Dedifferentiated amniotic fluid mesenchymal stem cell (primary cell): ENCODE results near the gene ZFPM1.
"Not testable (repeated sequence)": the region's sequence is repeated elsewhere in the genome, so short reads cannot be mapped to it uniquely, and the experiment has no call there.

Experiments used
- DNase-seq: peaks from one replicate; pipeline ENCODE4 v3.0.0-alpha.2; 2016; ENCODE audit errors: extremely low spot score

The ZFPM1 gene

DNA sequence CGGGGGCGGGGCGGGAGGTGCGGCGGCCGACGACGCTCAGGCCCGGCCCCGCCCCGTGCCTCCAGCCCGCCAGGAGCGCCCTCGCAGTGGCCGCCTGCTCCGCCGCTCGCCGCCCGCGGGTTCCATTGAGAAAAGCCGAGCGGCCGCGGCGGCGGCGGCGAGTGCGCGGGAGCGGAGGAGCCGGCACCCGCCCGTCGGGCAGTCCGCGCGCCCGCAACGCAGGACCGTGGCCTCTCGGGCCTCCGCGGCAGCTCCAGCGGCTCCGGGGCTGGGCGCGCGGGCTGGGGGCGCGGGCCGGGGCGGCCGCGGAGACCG is at the start of gene ZFPM1:
Gene ZFPM1 (plus strand): TSS at position 64 of the 315 bp plus-strand sequence. CDS start 359 bp downstream, outside the sequence.
- DNase-seq, result no peak

DNA sequence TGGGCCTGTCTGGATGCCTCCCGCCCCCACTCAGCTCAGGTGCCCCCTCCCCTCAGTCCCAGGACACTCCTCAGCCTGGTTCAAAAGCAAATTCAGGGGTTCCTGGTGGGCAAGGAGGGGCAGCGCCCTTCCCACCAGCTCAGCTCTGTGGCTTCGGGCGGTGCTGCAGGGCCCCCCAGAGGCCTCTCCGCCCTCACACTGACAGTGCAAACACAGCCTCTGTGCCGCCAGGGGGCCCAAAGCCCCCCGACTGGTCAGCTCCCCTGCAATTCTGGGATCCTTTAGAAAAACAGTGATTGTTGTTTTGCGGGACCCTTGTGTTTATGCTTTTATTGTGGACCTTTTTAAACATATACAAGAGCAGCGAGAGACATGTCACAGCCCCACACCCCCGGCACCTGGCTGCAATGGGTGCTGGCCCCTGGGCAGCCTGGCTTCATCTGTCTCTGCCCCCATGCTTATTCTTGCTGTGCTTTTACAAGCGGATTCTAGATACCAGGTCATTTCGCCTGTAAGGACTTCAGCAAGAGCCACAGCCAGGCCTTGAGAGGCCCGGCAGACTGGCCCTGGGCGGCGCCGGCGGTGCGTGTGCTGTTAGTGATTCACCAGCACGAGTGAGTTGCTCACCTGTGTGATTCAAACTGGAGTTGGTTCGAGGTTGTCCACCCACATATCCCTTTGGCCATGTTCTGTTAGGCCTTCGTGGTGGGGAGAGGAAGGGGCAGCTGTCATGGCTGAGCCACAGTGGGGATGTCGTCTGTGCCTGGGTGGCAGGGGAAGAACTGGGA is 49.1 kb upstream of the ZFPM1 start:
- DNase-seq, result no peak

DNA sequence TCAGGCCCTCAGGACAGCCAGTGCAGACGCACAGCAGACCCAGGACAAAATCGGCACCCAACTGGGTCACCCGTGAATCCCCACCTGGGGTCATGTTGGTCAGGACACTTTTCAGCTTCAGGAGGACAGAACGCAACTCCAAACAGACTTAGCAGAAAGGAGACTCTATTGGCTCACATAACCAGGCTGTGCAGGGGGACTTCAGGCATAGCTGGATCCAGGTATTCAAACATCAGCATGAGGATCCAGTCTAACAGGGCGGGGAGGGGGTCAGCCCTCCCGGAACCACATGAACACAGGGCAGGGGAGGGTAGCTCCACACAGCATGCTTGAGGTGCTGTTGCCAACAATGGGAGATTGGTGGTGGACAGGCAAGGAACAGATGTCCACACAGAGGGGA is 48.3 kb upstream of the ZFPM1 start:
- DNase-seq, result no peak

DNA sequence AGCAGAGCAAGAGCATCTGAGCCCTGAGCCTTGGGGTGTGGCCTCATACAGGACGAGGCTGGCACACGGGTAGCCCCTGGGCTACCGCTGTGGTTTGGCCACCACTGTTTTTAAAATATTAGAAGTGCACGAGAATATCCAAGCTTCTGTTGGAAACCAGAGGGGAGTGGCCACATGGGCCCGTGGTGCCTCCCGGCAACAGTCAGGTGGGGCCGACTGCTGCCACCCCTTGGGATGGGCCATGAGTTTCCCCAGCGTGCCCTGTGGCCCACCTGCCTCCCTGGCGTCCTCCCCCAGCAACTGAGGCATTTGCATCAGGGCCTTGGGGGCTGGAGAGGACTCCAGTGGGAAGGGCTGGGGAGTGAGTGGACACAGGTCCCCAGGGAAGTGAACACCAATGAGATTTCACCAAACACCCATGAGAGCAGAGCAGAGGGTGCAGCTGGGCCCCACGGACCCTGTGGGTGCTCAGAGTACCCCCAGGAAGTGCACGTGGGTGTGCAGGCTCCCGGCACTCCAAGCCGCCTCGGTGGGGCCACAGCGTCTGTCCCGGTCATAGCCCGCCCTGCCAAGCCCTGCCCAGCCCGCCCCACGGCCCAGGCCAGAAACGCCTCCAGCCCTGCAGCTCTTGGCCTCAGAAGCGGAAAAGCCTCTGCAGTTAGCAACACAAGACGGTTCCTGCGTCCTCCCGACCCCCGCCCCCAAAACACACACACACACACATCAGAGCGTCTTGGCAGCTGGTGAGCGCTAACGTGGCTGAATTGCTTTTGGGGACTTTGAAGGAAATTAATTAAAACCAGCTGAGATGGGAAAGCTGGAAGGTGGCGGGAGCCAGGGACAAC is 47.6 kb upstream of the ZFPM1 start:
- no peak for DNase-seq

DNA sequence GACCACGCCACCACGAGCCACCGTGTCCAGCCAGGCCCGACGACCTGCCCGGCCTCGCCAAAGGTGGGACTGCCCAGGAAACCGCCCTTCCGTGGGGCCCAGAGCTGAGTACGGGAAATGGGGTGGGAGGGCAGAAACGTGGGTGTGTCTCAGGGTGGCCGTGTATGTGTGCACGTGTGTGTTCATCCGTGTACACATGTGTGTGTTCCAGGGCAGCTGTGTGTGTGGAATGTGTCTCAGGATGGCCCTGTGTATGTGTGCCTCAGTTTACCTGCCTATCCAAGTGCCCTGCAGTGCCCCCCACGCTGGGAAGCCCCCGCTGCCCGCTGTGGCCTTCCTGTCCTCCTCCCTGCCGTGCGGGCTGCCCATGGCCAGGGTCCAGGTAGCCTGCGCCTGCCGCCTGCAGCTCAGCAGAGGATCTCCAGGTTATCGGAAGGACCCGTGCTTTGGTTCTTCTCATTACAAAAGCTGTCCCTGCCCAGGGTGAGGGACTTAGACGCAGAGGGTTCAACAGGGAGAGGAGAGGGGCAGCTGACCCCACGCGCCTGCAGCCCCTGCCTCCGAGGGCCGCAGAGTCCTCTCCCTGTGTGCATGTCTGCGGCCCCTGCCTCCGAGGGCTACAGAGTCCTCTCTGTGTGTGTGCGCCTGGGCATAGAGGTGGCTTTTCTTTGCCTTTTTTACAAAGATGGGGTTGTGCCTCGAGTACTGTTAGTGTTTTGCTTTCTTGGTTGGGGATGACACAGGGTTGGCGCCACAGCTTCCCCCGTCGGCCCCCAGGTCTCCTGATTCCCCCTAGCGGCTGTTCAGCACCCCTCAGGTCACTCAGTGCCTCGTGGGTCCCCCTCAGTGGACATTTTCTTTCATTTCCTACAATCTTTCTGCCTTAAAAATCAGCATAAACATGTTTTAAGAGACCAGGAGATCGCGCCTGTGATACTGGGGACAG is 46.7 kb upstream of the ZFPM1 start:
- DNase-seq, result no peak

DNA sequence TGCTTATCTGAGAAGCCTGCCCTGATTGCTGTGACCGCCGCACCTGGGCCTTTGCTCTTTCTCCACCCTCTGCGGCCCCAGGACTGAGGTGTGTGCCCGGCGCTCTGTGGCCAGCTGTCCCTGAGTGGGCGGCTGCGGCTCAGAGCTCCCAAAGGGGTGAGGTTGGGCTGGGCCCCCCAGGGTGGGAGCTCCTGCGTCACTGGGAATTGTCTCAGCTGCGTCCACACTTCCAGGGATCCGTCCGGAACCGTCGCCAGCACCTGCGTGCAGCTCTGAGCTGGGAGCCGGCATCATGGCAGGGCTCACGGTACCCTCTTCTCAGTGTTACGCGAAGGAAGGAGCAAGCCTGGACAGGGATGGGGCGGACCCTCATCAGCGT is 46.0 kb upstream of the ZFPM1 start:
- DNase-seq, result no peak

DNA sequence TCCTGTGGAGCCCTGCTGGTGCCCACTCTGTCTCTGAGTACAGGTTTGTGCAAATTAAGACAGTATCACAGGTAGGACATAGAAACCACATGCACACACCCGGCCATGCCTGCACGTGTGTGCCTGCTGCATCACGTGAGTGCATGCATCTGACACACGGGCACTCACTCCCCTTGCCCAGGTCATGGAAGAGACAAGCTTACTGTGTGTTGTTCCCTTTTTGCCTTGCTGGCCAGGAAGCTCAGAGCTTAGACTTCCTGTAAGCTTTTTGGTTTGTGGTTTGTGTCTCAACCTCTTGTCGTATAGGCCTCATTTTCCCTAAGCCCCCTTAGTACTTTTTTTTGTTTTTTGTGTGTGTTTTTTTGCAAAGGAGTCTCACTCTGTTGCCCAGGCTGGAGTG is 45.3 kb upstream of the ZFPM1 start:
- DNase-seq, result no peak

DNA sequence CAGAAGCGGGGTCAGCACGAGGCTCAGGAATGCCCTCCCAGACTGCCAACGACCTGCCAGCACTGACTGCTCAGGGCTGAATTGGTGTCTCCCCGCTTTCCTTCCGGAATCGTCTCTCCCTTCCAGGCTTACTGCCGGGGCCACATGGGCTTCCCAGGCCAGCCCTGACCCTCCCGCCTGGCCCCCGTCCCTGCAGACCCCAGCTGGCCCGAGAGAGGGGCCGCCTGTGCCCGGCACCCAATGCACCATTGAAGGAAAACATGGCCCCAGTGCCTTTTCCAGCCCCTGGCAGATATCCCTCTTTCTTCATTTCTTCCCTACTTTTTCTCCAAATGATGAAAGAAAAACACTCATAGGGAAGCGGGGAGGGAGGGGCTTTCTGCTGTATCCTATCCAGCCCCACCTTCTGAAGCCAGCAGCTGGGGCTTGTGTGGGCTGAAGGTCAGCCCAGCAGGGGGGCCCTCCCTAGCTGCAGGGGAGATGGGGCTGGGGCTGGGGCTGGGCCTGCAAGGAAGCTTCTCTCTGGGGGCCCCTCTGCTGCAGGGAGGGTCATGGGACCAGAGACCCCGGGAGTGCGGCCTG is 44.4 kb upstream of the ZFPM1 start:
- DNase-seq, result no peak

DNA sequence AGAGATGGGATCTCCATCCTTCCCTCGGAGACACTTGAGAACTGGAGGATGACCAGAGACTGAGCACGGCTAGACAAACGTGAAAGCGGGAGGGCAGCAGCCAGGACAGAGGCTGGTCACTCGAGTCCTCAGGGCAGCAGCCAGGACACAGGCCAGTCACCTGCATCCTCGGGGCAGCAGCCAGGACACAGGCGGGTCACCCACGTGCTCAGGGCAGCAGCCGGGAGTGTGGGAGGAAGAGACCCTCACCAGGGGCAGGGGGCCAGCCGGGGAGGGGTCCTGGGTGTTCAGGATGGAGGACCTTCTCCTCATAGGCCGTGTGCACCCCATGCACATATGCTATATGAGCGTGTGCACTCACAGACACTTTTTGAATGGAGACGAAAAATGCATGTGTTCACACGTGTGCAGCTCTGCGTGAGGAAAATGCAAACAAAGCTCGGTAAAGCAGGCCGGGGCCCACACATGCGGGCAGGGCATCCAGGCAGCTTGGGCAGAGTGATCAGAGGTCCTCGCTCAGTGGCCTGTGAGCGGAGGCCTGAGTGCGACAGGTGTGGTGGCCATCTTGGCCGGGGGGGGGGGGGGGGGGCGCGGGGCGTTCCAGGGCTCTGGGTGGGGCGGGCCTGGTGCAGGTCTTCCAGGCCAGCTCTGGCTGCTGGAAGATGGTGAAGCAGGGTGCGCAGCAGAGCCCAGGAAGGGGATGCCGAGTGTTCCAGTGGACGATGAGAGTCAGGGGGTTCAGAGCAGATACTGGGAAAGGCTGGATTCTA is 43.6 kb upstream of the ZFPM1 start:
- no peak for DNase-seq

DNA sequence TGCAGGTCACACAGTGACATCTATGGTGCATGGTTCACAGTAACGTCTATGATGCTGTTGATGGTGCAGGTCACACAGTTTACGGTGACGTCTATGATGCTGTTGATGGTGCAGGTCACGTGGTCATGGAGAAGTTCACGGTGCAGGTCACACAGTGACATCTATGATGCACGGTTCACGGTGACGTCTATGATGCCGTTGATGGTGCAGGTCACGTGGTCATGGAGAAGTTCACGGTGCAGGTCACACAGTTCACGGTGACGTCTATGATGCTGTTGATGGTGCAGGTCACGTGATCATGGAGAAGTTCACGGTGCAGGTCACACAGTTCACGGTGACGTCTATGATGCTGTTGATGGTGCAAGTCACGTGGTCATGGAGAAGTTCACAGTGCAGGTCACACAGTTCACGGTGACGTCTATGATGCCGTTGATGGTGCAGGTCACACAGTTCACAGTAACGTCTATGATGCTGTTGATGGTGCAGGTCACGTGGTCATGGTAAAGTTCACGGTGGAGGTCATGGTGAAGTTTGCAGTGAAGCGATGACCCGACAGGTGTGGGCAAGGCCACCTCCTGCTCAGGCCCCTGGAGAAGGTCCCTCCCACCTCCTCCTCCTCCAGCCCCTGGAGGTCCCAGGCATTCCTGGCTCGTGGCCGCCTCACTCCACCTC is 42.6 kb upstream of the ZFPM1 start:
- not testable (repeated sequence) for DNase-seq

DNA sequence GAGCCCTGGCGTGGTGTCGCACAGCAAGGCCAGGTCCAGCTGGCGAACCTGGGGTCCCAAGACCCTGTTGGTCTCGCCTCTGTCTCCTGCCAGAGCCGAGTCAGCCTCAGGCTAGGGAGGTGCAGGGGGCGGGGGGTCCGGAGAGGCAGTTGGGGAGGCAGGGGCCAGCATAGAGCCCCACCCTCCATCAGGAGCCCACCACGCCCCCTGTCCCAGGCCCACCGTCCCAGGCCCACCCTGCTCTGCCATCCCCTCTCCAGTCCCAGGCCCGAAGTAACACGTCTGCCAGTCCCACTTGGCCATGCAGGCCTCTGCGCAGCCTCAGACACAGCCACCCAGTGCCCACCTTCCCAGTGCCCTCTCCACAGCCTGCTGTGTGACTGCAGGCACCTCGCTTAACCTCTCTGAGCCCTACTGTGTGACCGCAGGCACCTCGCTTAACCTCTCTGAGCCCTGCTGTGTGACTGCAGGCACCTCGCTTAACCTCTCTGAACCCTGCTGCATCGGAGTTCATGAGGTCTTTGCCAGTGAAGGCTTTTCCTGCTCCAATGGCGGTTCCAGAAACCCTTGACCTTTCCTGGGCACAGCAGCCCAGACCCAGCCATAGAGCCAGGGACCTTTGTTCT is 41.0 kb upstream of the ZFPM1 start:
- DNase-seq, result no peak

DNA sequence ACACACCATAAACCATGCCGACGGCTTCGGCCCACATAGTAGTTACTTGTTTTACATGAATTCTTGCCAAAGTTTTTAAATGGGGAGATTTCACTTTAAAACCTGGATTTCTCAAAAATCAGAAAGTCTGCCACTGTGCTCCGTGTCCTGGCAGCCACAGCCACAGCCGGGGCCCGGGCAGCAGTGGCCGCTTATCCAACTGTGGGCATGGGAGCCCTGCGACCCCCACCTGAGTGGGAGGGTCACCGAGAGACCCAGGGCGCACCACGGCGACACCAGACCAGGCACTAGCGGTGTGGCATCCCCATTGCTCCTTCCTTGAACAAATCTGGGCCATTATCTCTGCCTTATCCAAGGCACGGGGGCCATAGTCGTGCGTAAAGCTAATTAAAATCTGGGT is 40.3 kb upstream of the ZFPM1 start:
- DNase-seq, result no peak

DNA sequence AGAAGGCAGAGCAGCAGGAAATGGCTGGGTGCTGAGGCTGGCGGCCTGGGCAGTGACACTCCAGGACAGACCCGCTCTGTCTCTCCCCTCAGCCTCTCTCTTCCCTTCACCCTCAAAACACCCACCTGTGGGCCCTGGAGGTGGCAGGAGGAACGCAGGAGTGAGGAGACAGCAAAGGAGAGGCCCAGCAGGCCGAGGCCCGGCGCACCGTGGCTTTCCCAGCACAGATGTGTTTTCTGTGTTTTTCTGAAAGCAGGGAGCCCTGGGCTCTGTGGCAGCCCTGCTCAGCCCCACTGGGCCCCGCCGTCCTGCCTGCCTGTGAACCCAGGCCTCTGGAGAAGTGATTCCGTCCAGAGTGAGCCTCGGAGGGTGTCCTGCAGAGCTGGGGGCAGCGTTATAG is 39.8 kb upstream of the ZFPM1 start:
- no peak for DNase-seq

DNA sequence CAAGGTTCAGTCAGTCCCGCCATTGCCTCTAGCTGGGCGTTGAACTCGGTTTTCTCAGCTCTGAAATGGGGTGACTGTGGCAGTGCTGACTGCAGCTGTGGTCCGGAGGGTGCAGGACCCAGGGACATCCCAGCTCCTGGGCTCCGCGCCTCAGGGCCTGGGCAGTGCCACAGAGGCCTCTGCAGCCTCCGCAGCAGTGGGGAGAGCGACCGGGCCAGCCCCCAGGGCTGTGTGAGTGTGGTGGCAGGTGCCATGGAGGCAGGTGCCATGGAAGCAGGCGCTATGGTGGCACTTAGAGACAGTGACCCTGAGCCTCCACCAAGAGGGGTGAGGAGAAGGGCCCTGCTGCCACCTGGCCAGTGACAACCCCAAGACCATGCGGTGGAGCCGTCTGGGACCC is 39.4 kb upstream of the ZFPM1 start:
- no peak for DNase-seq

DNA sequence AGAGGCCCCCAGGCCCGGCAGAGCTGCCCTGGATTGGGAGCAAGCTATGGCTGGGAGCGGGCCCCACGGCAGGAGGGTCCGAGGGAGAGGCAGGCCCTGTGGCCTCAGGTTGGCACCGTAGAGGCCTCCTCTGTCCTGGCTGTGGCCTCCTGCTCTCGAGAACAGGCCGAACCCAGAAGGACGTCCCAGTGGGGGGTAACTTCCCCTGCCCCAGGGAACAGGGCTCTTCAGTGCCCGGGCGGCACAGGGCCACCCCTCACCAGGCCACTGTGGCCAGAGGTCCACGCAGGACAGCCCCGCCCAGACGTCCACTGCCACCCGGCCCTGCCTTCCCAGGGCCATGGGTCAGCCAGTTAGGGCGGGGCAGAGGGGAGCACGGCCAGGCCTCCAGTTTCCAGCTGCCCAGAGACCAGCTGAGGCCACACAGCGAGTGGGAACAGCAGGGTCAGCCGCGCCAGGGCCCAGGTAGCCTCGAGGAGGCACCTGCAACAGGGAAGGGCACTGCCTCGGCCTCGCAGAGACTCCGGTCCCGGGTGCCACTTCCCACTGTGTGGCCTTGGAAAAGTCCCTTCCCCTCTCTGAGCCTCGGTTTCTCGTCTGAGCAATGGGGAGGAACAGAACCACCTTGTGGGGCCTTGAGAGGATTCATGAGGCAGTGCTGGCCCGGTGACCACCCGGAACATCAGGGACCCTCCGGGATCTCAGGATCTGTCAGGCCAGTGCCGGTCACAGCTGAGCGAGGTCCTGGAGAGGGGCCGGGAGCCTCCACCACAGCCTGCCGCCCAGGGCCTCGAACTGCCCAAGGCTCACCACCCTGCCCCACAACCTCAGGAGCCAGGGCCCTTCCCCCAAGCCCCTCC is 38.3 kb upstream of the ZFPM1 start:
- no peak for DNase-seq

DNA sequence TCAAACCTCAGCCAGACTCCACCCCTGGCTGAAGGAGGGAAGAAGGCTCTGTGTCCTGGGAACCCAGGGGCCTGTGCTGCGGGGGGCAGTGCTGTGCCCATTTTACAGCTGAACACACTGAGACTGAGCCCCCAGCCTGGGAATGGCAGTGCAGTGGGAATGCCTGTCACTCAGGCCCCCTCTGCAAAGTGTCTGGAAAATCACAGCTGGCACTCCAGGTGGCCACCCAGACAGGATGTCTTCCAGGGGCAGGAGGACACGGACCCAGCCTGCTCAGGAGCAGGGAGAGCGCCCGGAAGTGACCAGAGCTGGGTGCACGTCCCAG is 37.7 kb upstream of the ZFPM1 start:
- DNase-seq, result no peak

DNA sequence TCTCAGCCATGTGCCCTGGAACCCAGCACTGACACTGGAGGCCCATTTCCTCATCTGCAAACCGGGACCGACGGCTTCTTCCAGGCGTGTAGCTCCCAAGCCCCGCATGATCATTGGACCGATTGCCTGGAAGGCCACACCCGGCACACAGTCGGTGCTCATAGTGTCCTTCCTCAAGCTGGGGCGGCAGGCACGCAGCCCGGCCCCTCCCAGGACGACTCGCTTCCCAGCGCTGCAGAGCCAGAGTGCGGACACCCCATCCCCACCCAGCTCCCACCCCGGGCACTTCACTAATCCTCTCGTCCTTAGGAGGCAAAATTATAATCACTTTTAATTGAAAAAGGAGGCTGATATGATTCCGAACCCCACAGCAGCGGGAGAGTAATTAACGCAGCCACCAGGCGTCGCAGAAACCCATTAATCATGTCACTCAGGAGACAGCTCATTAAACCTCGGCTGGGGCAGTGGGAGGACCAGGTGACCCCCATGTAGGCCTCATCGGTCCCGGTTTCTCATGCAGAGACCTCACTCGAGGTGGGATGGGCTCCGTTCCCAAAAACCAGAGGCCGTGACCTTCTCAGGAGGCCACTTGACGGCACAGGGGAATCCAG is 37.3 kb upstream of the ZFPM1 start:
- DNase-seq, result no peak

DNA sequence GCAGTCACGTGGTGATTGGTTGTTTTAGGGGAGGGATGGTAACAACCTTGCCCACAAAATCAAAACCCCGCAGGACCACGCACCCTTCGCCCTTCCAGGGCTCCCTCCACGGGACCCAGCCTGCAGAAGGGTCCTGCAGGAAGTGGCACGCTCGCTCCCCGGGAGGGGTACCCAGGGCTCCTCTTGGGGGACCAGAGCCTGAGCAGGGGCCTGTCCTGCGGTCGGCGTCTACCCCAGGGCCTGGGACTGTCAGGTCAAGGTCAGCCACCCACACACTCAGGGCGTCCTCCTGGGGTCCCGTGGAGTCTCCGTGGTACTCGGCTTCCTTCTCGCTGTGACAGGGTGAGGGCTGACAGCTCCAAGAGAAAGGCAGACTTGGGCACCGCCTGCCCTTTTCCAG is 36.4 kb upstream of the ZFPM1 start:
- no peak for DNase-seq
